ENCODE results near the gene COL27A1.

COL27A1 gene

DNA sequence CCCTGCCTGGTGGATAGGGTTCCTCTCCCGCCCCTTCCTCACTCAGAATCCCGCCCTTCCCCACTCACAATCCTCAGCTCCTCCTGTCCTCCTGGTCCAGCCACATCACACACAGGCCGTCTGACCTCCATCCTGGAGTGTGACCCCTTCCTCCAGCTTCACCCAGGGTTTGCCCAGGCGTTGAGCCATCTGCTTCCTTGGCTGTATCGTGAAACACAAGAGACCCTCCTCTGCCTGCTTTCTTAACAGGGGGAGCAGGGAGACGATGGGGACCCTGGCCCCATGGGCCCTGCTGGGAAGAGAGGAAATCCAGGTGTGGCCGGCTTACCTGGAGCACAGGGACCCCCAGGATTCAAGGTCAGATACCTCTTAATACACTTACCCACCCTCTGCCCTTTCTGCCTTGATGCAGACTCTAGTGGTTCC, 135.2 kb downstream of the COL27A1 start:
- DNase-seq = no peak

DNA sequence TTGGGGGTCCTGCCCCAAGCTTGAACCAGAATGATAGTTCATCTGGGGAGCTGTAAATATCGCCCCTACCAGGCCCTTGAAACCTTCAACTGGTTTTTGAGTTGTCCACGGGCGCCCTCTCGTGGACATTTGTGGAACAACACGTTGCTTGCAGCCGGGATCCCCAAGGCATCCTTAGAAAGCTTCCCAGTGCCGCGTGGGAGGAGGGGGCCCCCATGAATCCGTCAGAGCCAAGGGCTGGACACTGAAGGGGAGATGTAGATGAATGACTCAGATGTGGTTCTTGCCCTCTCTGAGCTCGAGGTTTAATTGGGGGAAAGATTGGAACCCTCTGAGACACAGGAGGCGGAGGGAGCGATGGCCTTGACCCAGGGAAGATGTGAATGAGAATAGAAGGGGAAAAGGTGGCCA, 135.7 kb downstream of the COL27A1 start:
- DNase-seq = peak in 1 of 2 experiments; percentile 0

DNA sequence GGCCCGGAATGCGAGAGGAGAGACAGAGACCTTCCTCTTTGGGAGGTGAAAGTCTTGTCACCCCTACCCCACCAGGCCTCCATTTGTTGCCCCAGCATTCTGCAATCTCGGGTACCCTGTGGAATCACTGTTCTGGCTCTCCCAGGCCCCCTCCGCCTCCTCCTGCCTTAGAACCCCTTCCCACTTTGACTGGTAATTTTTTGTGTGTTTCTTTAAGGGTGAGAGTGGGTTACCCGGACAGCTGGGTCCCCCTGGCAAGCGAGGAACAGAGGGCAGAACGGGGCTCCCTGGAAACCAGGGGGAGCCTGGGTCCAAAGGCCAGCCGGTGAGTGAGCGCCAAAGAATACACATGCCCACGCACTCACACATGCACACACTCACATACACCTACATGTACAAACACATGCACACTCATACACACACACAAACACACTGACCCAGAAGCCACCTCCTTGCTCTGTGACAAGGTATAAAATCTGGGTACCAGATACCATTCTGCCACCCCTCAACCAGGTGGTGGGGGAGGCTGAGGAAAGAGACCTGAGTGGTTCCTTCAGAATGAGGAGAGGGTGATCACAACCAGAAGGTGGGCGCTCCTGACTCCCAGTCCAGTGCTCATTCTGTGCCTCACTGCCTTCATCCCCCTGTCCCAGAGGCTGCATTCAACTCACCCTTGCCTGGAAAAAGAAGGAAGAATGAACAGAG, 136.7 kb downstream of the COL27A1 start:
- DNase-seq = no peak

DNA sequence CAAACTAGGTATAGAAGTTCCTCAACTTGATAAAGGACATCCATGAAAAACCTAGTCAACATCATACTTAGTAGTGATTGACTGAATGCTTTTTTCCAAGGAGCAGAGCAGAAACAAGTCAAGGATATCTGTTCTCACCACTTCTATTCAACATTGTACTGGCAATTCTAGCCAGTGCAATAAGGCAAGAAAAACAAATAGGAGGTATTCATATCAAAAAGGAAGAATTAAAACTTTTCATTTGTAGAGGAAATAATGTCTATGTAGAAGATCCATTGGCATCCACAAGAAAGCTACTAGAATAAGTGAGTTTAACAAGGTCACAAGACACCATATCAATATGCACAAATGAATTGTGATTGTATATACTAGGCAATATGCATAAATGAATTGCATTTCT, 139.3 kb downstream of the COL27A1 start:
- no peak for DNase-seq

GRCh38 chr9:114296338-114296737, 141.0 kb downstream of the COL27A1 start:
- DNase-seq = no peak

DNA sequence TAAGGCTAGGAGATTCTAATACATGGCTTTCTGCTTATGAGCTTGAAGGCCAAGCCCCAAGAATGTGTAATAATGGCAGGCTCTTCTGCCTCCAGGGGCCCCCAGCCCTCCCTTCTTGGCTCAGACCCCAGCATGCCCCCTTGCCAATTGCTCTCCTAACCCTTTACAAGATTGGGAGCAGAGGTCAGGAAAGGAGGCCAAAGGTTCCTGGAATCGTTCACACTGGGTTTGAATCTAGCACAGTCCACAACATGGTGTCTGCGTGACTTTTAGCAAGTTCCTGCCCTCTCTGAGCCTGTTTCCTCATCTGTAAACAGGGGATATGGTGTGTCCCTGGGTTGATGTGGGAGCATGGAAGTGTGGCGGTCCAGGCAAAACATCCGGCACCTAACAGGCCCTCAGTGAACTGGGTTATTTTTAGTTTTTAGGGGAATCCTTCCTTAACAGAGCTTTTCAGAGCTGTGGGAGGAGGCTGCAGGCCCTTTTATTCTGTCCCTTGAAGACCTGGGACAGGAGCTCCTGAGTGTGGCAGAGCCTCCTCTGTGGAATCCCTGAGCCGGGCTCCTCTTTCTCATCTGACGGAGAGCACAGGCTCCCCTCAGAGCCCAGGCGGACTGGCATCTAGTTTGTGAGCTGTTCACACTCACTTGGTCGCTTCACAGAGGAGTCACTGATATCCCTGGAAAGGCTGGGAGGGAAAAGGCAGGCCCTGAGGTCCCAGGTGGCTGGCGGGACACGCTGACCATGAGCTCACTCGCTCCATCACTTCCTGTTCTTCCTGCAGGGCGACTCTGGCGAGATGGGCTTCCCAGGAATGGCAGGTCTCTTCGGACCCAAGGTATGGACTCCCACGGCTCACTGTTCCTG, 144.2 kb downstream of the COL27A1 start:
- no peak for DNase-seq

- no peak for DNase-seq
Observed at GRCh38 chr9:114300153-114300845, 145.0 kb downstream of the COL27A1 start.

- DNase-seq = no peak
Observed at GRCh38 chr9:114300846-114301797, 145.8 kb downstream of the COL27A1 start.

- DNase-seq = no peak
Observed at GRCh38 chr9:114301798-114302565, 146.6 kb downstream of the COL27A1 start.

GRCh38 chr9:114302727-114303126, 147.4 kb downstream of the COL27A1 start:
- DNase-seq = no peak

DNA sequence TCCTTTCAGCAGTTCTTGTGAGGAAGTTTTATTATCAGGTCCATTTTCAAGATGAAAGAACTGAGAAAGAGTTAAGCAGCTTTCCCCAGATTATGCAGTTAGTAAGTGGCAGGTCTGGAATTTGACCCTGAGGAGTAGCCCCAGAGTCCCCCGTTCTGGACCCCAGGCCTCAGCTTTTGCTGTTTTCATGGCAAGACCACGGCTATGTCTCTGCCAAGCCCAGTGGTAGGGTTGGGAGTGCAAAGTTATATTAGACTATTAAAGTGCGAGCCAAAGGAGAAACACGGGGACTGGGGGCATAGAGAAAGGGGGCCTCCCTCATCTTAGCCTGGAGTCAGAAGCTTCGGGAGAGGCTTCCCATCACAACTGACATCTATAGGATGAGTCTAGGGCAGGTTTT, 148.2 kb downstream of the COL27A1 start:
- no peak for DNase-seq

DNA sequence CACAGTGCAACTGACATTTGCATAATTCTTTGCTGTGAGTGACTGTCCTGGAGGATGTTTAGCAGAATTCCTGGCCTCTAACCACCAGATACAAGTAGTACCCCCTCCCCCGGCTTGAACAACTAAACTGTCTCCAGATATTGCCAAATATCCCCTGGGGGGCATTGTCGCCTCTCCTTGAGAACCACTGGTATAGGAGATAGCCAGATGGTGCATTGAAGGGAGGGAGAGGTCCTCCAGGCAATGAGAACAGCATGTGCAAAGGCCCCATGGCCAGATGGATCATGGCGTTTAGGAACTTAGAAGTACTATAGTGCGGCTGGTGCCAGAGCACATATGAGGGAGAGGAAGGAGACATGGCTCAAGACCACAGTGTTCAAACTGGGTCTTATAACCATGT, 148.6 kb downstream of the COL27A1 start:
- no peak for DNase-seq

- DNase-seq = no peak
Observed at GRCh38 chr9:114304416-114305188, 149.3 kb downstream of the COL27A1 start.

DNA sequence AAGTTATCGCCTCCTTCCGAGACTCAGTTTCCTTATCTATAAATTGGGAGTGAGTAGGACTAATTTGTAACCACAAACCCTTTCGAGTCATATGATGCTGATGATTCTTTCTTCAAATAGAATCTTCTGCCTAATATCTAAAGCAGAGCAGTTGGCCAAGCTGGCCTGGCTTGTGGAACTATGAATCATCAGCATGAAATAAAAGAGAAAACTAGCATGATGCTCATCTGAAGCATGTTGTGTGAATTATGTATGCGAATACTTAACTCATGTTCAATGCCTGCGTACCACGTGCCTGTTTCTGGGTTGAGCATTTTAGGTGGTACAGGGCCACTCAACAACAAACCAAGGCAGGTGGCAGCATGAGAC, 152.5 kb downstream of the COL27A1 start:
- DNase-seq = no peak

DNA sequence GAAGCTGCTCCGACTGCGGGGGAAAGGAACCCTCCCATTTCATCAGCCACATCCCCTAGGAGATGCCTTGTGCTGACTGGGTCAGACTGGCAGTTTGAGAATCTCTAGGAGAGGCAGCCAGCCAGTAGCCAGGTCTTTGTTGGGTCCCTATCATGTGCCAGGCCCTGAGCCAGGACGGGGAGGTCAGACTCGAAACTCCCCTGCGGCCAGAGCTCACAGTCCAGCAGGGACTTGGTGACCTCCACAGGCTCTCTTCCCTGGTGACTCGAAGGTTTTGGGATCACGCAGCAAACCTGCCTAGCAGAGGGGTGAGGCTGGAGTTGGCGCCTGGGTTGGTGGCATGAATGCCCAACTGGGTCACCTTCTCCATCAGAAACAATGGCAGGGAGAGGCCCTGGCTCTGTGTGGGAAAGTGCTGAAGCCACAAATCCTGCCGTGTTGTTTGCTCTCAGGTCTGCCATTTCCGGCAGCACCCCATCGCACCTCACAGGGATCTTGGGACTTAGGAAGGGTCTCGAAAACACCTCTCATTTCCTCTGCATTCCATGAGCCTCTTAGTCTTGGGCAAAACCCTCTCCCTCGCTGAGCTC, 153.1 kb downstream of the COL27A1 start:
- no peak for DNase-seq

DNA sequence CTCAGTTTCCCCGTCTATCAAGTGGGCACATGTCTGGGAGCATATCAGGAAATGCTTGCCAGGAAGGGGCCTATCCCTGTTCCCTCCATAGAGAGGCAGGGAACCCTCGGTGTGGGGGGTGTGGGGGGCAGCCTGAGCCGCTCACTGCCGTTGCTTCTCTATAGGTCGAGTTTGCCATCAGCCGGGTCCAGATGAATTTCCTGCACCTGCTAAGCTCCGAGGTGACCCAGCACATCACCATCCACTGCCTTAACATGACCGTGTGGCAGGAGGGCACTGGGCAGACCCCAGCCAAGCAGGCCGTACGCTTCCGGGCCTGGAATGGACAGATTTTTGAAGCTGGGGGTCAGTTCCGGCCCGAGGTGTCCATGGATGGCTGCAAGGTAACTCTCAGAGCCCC, 153.8 kb downstream of the COL27A1 start:
- DNase-seq = no peak

DNA sequence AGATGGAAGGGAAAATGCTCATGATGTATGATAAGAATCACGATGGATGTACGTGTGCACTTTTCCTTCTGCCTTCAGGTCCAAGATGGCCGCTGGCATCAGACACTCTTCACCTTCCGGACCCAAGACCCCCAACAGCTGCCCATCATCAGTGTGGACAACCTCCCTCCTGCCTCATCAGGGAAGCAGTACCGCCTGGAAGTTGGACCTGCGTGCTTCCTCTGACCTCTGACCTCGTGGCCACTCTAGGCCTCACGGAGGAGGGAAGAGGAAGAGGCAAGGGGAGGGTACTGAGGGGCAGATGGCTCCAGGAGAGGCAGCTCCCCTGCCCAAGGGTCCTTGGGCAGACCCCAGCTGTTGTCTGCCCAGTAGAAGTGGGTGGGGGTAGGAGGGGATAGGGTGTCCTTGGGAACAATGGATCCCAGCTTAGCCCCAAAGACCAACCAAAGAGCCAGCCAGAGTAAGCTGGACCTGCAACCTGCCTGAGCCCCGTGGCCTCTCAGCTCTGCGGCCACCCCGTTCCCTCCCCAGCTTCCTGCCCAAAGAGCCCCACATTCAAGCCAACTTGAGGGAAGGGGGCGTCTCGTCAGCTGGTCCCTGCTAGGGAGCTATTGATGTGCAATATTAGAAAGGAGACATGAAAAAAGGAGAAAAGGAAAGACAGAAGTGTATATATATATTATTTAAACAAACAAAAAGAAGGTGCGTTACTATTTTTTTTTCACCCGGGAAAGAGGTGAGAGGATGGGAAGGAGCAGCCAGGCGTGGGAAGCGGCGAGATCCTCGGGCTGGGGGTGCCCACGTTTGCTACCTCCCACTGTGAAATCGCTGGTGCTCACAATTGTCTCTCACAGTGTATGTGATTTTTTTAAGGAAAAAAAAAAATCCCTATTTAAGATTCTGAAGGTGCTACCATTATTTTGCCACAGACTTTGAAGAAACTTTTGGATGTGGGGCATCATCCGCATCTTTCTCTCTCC, 155.4 kb downstream of the COL27A1 start:
- no peak for DNase-seq

DNA sequence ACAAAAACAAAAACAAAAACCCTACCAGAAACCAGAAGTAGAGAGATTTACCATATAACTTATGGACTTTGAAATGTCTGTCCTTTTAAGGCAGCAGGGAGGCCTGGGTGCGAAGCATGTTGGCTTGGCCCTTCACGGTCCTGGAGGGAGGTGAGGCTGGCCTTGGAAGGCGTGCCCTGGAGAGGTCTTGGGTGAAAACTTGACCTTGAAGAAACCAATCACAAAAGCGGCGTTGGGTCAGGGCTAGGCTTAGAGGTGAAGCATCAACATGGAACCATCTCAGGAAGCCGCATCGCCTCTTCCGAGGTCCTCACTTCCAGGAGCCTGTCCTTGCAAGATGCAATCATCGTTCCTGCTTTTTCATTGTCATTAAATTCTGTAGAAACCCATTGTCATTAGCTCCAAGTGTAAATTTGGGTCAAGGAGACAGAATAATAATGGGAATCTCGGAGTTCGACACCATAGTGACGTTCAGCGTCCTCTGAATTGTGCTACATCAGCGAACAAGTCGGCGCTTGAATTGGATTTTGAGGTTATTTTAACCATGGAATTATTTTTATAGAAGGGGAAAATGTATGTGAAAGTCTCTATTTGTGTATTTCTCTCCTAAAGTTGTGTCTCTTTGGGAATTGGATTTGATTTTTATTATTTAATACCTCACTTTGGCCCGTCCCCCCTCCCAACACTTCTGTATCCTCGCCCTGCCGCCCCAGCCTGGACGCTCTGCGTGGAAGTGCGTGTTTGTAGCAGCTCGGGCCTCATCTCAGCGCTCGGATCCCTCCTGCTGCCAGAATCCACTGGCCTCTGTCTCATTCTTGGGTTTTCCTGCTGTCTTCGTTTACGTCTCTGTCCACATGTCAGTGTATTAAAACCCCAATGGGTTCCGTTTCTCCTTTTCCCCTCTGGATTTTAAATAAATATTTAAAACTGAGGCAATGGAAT, 156.5 kb downstream of the COL27A1 start:
- DNase-seq = no peak

Data from NCI-H187 (cell line).